Cardiac fibroblast (primary cell): ENCODE measurements around the gene AKAP6.

ENCODE experiments used
- DNase-seq, 2 donors: peaks; one replicate each; pipeline versions ENCODE4 v3.0.0 to v3.0.0-alpha.2; 2010; ENCODE audit warnings: low read depth in 2 of 2
- H3K4me3 ChIP-seq, 2 donors: replicated peaks in 1 of 2; 1 replicate in 1 of 2; 2 replicates in 1 of 2; pipeline ENCODE4 v1.5.1; 2011; ENCODE audit warnings: low read depth in 2 of 2, low read length in 2 of 2, mild to moderate bottlenecking in 2 of 2, moderate library complexity in 1 of 2
- CTCF ChIP-seq: IDR thresholded peaks from one replicate; pipeline ENCODE4 v1.5.1; 2011; ENCODE audit warnings: low read depth, mild to moderate bottlenecking, low read length, inconsistent platforms

Gene AKAP6

GRCh38 chr14:32393119-32393518, 64.0 kb downstream of the AKAP6 start:
- H3K4me3 ChIP-seq = no peak overlapping the region
- DNase-seq = no peak
- TF ChIP-seq CTCF = no peak

- TF ChIP-seq CTCF = no peak
- no peak overlapping the region for H3K4me3 ChIP-seq
Observed at GRCh38 chr14:32394038-32394437, 64.9 kb downstream of the AKAP6 start.

GRCh38 chr14:32396885-32397284, 67.8 kb downstream of the AKAP6 start:
- DNase-seq = no peak
- no peak overlapping the region for H3K4me3 ChIP-seq
- no peak for TF ChIP-seq CTCF

More at GRCh38 chr14:32394038-32394437, 64.9 kb downstream of the AKAP6 start:
- no peak for DNase-seq

- H3K4me3 ChIP-seq = no peak overlapping the region
- DNase-seq = peak; percentile 47 to 51
- no peak for TF ChIP-seq CTCF
Observed at GRCh38 chr14:32397861-32398640, 69.0 kb downstream of the AKAP6 start.

- no peak for TF ChIP-seq CTCF
- no peak for DNase-seq
- no peak overlapping the region for H3K4me3 ChIP-seq
Observed at GRCh38 chr14:32399920-32400319, 70.8 kb downstream of the AKAP6 start.

GRCh38 chr14:32400480-32400879, 71.4 kb downstream of the AKAP6 start:
- no peak overlapping the region for H3K4me3 ChIP-seq
- no peak for TF ChIP-seq CTCF
- DNase-seq = no peak

GRCh38 chr14:32403021-32403420, 73.9 kb downstream of the AKAP6 start:
- no peak overlapping the region for H3K4me3 ChIP-seq
- TF ChIP-seq CTCF = no peak
- no peak for DNase-seq
